ENCODE measurements around the gene SEMA5B.

GRCh38 chr3:122966045-122966444 lies 61.5 kb downstream of the SEMA5B start:
- TF ChIP-seq EZH2 (IDR thresholded peaks at IDR 0.05; ENCODE audit: borderline replicate concordance, insufficient read depth, low read length, poor library complexity, severe bottlenecking) (no peak), POLR2AphosphoS5 (IDR thresholded peaks at IDR 0.05) (no peak), EP300 (conservative IDR thresholded peaks at IDR 0.05; ENCODE audit: poor library complexity, severe bottlenecking) (no peak), TAF1 (IDR thresholded peaks at IDR 0.05; ENCODE audit: low read depth) (no peak), SMC3 (conservative IDR thresholded peaks at IDR 0.05; ENCODE audit: poor library complexity) (no peak)
- TF ChIP-seq, protein P1, sequence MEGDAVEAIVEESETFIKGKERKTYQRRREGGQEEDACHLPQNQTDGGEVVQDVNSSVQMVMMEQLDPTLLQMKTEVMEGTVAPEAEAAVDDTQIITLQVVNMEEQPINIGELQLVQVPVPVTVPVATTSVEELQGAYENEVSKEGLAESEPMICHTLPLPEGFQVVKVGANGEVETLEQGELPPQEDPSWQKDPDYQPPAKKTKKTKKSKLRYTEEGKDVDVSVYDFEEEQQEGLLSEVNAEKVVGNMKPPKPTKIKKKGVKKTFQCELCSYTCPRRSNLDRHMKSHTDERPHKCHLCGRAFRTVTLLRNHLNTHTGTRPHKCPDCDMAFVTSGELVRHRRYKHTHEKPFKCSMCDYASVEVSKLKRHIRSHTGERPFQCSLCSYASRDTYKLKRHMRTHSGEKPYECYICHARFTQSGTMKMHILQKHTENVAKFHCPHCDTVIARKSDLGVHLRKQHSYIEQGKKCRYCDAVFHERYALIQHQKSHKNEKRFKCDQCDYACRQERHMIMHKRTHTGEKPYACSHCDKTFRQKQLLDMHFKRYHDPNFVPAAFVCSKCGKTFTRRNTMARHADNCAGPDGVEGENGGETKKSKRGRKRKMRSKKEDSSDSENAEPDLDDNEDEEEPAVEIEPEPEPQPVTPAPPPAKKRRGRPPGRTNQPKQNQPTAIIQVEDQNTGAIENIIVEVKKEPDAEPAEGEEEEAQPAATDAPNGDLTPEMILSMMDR (IDR thresholded peaks at IDR 0.05; ENCODE audit: poor library complexity, severe bottlenecking), result no peak
- TF ChIP-seq, protein P2, sequence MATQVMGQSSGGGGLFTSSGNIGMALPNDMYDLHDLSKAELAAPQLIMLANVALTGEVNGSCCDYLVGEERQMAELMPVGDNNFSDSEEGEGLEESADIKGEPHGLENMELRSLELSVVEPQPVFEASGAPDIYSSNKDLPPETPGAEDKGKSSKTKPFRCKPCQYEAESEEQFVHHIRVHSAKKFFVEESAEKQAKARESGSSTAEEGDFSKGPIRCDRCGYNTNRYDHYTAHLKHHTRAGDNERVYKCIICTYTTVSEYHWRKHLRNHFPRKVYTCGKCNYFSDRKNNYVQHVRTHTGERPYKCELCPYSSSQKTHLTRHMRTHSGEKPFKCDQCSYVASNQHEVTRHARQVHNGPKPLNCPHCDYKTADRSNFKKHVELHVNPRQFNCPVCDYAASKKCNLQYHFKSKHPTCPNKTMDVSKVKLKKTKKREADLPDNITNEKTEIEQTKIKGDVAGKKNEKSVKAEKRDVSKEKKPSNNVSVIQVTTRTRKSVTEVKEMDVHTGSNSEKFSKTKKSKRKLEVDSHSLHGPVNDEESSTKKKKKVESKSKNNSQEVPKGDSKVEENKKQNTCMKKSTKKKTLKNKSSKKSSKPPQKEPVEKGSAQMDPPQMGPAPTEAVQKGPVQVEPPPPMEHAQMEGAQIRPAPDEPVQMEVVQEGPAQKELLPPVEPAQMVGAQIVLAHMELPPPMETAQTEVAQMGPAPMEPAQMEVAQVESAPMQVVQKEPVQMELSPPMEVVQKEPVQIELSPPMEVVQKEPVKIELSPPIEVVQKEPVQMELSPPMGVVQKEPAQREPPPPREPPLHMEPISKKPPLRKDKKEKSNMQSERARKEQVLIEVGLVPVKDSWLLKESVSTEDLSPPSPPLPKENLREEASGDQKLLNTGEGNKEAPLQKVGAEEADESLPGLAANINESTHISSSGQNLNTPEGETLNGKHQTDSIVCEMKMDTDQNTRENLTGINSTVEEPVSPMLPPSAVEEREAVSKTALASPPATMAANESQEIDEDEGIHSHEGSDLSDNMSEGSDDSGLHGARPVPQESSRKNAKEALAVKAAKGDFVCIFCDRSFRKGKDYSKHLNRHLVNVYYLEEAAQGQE (IDR thresholded peaks at IDR 0.05; ENCODE audit: borderline replicate concordance), result no peak
